Breast epithelium (tissue), 3 donors: Measurements from ENCODE around the gene CYTH1.

Experiments used
- POLR2A ChIP-seq: fragments of 450-650 bp; IDR thresholded peaks from one replicate; pipeline ENCODE4 v1.6.1; 2016; ENCODE audit warnings: antibody characterized with exemption, mild to moderate bottlenecking, moderate library complexity
- POLR2AphosphoS5 ChIP-seq, 3 donors: sonication (generic); formaldehyde crosslinking; IDR thresholded peaks; one replicate each; pipeline ENCODE4 v1.6.1; 2017; ENCODE audit warnings: antibody characterized with exemption in 3 of 3
- TF ChIP-seq, protein P1 (sequence below), 3 donors: fragments of 450-650 bp; IDR thresholded peaks; one replicate each; pipeline ENCODE4 v1.5.1; 2016 to 2017; ENCODE audit warnings: antibody characterized with exemption in 3 of 3, mild to moderate bottlenecking in 3 of 3, moderate library complexity in 3 of 3

DNA sequence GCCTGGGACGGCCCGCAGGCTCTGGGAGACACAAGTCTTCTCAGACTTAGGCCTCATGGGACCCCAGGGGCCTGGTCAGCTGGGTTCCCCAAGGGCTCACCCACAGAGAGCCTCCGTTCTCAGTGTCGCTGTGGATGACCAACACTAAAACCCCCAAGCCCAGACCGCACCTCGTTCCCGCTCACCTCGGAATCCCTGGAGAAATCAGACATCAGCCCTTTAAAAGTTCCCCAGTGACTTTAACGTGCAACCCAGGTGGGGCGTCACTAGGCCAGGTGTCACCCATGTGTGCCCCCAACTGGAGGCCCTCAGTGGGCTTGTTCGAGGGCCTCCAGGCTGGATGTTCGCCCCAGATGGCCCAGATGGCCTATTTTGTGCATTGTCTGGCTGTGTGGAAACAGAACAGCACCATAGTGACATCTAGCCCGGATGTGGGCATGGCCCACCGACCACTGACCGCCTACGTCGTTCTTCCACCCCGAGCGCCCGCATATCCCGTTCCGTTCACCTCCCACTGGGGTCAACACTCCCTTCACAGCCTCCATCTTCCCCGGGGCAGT is 152.6 kb downstream of the CYTH1 start:
- TF ChIP-seq POLR2A: no peak
- TF ChIP-seq, protein P1, sequence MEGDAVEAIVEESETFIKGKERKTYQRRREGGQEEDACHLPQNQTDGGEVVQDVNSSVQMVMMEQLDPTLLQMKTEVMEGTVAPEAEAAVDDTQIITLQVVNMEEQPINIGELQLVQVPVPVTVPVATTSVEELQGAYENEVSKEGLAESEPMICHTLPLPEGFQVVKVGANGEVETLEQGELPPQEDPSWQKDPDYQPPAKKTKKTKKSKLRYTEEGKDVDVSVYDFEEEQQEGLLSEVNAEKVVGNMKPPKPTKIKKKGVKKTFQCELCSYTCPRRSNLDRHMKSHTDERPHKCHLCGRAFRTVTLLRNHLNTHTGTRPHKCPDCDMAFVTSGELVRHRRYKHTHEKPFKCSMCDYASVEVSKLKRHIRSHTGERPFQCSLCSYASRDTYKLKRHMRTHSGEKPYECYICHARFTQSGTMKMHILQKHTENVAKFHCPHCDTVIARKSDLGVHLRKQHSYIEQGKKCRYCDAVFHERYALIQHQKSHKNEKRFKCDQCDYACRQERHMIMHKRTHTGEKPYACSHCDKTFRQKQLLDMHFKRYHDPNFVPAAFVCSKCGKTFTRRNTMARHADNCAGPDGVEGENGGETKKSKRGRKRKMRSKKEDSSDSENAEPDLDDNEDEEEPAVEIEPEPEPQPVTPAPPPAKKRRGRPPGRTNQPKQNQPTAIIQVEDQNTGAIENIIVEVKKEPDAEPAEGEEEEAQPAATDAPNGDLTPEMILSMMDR (IDR thresholded peaks at IDR 0.05): no peak
- TF ChIP-seq POLR2AphosphoS5 (IDR thresholded peaks at IDR 0.05): no peak
